Measurements from ENCODE around the gene LZTS2. TPM values are rescaled to one million over a fixed set of nuclear protein-coding genes. Genes with fewer than 3 reads are reported as not detected.

Gene LZTS2
- total RNA-seq, 1 experiment from 2014 or later = 20.3 TPM

DNA sequence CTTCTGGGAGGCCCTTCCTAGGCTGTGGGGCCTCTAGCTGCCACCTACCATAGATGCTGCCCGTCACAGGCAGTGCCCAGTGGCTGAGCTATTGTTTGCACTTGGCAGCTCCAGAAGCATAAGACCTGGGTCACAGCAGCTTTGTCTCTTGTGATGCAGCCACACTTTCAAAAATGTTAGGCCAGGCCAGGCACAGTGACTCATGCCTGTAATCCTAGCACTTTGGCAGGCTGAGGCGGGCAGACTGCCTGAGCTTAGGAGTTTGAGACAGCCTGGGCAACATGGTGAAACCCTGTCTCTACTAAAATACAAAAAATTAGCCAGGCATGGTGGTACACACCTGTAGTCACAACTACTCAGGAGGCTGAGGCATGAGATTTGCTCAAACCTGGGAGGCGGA lies 52.7 kb downstream of the LZTS2 start:
- peak; percentile 75 for DNase-seq (ENCODE audit: low read depth)

- no peak for DNase-seq (ENCODE audit: low read depth)
Measured at GRCh38 chr10:101053516-101053915, 53.9 kb downstream of the LZTS2 start.

DNA sequence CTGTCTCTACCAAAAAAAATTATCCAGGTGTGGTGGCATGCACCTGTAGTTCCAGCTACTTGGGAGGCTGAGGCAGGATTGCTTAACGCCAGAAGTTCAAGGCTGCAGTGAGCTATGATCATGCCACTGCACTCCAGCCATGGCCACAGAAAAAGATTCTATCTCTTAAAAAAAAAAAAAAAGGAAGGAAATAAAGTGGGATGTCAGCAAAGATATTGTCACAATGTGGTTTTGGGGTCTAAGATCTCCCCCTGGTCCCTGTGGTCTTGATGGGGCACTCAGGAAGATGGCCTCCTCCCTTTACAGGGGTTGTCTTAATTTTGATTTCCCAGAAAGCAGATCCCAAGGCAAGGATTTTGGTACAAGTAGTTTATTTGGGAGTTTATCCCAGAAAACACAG lies 54.7 kb downstream of the LZTS2 start:
- no peak for DNase-seq (ENCODE audit: low read depth)

DNA sequence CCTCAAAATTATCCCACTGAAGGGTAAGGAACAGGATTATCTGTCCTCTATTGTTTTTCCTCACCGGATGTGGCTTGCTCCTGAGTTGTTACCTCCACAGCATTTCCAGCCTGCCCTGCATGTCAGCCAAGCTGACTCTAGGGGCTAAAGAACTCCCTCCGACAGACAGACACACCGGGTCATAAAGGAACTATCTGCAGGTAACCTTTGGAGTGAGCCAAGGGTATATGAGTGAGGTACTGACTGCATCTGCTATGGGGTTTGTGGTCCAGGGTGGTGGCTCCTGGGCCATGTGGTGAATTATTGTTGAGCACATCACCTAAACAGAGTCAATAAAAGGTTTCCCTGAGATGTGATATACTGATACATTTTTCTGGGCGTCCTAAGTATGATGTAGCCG lies 55.3 kb downstream of the LZTS2 start:
- no peak for DNase-seq (ENCODE audit: low read depth)

- no peak for DNase-seq (ENCODE audit: low read depth)
Measured at GRCh38 chr10:101055411-101055810, 55.8 kb downstream of the LZTS2 start.

GRCh38 chr10:101056365-101057151 lies 57.0 kb downstream of the LZTS2 start:
- no peak for DNase-seq (ENCODE audit: low read depth)

Other genes with a start within 250 kb of the LZTS2 start
- gene SLF2, start 86.8 kb upstream of the LZTS2 start, total RNA-seq (2014; rRNA removed; shearing (Covaris generic)) = 20.5 and 23.1 TPM in 2 replicates
- gene SEMA4G, start 30.3 kb upstream of the LZTS2 start, total RNA-seq (2014; rRNA removed; shearing (Covaris generic)) = 0.49 and 0.84 TPM in 2 replicates
- 79.8 and 86.3 TPM in 2 replicates for gene MRPL43, start 12.3 kb upstream of the LZTS2 start, total RNA-seq (2014; rRNA removed; shearing (Covaris generic))
- gene TWNK, start 12.3 kb upstream of the LZTS2 start, total RNA-seq (2014; rRNA removed; shearing (Covaris generic)) = 6.4 and 7.8 TPM in 2 replicates
- gene PDZD7, start 31.3 kb downstream of the LZTS2 start, total RNA-seq (2014; rRNA removed; shearing (Covaris generic)) = 2.0 and 2.8 TPM in 2 replicates
- gene SFXN3, start 31.4 kb downstream of the LZTS2 start, total RNA-seq (2014; rRNA removed; shearing (Covaris generic)) = 115 and 125 TPM in 2 replicates
- gene KAZALD1, start 62.2 kb downstream of the LZTS2 start, total RNA-seq (2014; rRNA removed; shearing (Covaris generic)) = 8.1 and 11.4 TPM in 2 replicates
- not detected in 2 replicates for gene TLX1, start 131.5 kb downstream of the LZTS2 start, total RNA-seq (2014; rRNA removed; shearing (Covaris generic))
- gene LBX1, start 229.7 kb downstream of the LZTS2 start, total RNA-seq (2014; rRNA removed; shearing (Covaris generic)) = not detected in 2 replicates